Muscle layer of colon (tissue), 2 donors: ENCODE measurements around the gene POU2AF2.
"Not testable (repeated sequence)": the region's sequence is repeated elsewhere in the genome, so short reads cannot be mapped to it uniquely, and the experiment has no call there.

Experiments
- H3K27ac ChIP-seq: one replicate; pipeline ENCODE4 v1.7.0; 2013; ENCODE audit warnings: low read depth, mild to moderate bottlenecking, low read length, moderate library complexity
- H3K27me3 ChIP-seq, 2 donors: one replicate each; pipeline ENCODE4 v1.7.0; 2013; ENCODE audit warnings: low read length in 2 of 2, mild to moderate bottlenecking in 2 of 2; ENCODE audit not compliant: insufficient read depth in 2 of 2, control insufficient read depth in 1 of 2
- H3K36me3 ChIP-seq: one replicate; pipeline ENCODE4 v1.7.0; 2013; ENCODE audit warnings: mild to moderate bottlenecking, low read length; ENCODE audit not compliant: insufficient read depth
- H3K4me1 ChIP-seq: one replicate; pipeline ENCODE4 v1.7.0; 2013; ENCODE audit warnings: mild to moderate bottlenecking, low read length; ENCODE audit not compliant: insufficient read depth
- H3K4me3 ChIP-seq, 2 donors: one replicate each; pipeline ENCODE4 v1.7.0; 2013; ENCODE audit warnings: low read length in 2 of 2, low read depth in 1 of 2, mild to moderate bottlenecking in 1 of 2, moderate library complexity in 1 of 2
- H3K9ac ChIP-seq: one replicate; pipeline ENCODE4 v1.7.0; 2013; ENCODE audit warnings: low read length
- H3K9me3 ChIP-seq: one replicate; pipeline ENCODE4 v1.7.0; 2013; ENCODE audit warnings: mild to moderate bottlenecking, low read length
- donor health status: abdominal sarcoma.
- donor health status: Adenocarcinoma of cecum.

The POU2AF2 gene, protein sequence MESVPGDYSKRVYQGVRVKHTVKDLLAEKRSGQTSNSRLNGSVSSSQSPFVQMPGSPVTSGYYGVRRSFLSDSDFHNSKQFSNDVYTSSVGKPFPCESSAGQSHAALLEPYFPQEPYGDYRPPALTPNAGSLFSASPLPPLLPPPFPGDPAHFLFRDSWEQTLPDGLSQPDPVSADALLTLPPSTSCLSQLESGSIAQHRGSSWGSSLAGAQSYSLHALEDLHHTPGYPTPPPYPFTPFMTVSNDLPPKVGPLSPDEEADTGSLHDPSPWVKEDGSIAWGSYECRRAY

GRCh38 chr11:111245425-111245824 lies at the start of gene POU2AF2:
Gene POU2AF2 (plus strand): TSS chr11:111245725. CDS start chr11:111245854, 129 bp downstream.
- Histone ChIP-seq H3K9me3 (no peaks in the 10 kb centered on the region), H3K9ac (no peak within 1 kb of the TSS), H3K27ac (no peak within 1 kb of the TSS), H3K36me3 (no peaks in the 10 kb centered on the region), H3K27me3 (no peaks in the 10 kb centered on the region), H3K4me3 (no peak within 1 kb of the TSS), H3K4me1 (no peaks in the 10 kb centered on the region)

- no peaks in the 10 kb centered on the region for H3K9me3 ChIP-seq
- no peaks in the 10 kb centered on the region for H3K27me3 ChIP-seq
- H3K4me1 ChIP-seq, result no peaks in the 10 kb centered on the region
- H3K27ac ChIP-seq, result no peak overlapping the region
- no peaks in the 10 kb centered on the region for H3K36me3 ChIP-seq
- H3K9ac ChIP-seq, result no peak overlapping the region
- no peak overlapping the region for H3K4me3 ChIP-seq
Measured at GRCh38 chr11:111200010-111200534, 45.5 kb upstream of the POU2AF2 start.

GRCh38 chr11:111204211-111204610 lies 41.3 kb upstream of the POU2AF2 start:
- Histone ChIP-seq H3K9me3 (no peaks in the 10 kb centered on the region), H3K27me3 (no peaks in the 10 kb centered on the region), H3K9ac (no peak overlapping the region), H3K36me3 (no peaks in the 10 kb centered on the region), H3K27ac (no peak overlapping the region), H3K4me3 (no peak overlapping the region), H3K4me1 (no peaks in the 10 kb centered on the region)

GRCh38 chr11:111205632-111206385 lies 39.7 kb upstream of the POU2AF2 start:
- Histone ChIP-seq H3K9me3 (no peaks in the 10 kb centered on the region), H3K27ac (no peak overlapping the region), H3K36me3 (no peaks in the 10 kb centered on the region), H3K4me3 (no peak overlapping the region), H3K4me1 (no peaks in the 10 kb centered on the region), H3K9ac (no peak overlapping the region), H3K27me3 (no peaks in the 10 kb centered on the region)

- H3K27ac ChIP-seq, result no peak overlapping the region
- H3K27me3 ChIP-seq, result no peaks in the 10 kb centered on the region
- no peak overlapping the region for H3K4me3 ChIP-seq
- no peaks in the 10 kb centered on the region for H3K4me1 ChIP-seq
- H3K9me3 ChIP-seq, result no peaks in the 10 kb centered on the region
- H3K9ac ChIP-seq, result no peak overlapping the region
- no peaks in the 10 kb centered on the region for H3K36me3 ChIP-seq
Measured at GRCh38 chr11:111206472-111206871, 39.1 kb upstream of the POU2AF2 start.

DNA sequence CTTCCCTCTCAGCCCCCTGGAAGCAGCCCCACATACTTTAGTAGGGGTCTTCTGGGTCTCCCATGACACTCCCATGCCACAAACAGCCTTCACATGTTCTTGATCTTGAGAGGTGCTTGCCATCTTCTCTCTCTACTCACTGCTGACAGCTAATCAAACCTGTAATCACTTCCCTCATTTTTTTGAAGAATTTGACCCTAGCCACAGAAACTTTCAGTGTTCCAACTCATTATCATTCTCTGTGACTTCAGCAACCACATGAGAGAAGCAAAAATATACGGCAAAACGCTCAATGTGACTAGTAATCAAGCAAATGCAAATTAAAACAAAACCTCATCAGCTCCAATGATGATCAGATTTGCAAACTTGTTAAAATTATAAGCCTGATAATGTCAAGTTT lies 38.3 kb upstream of the POU2AF2 start:
- no peaks in the 10 kb centered on the region for H3K27me3 ChIP-seq
- H3K4me1 ChIP-seq, result no peaks in the 10 kb centered on the region
- H3K27ac ChIP-seq, result no peak overlapping the region
- no peaks in the 10 kb centered on the region for H3K9me3 ChIP-seq
- no peak overlapping the region for H3K4me3 ChIP-seq
- no peak overlapping the region for H3K9ac ChIP-seq
- no peaks in the 10 kb centered on the region for H3K36me3 ChIP-seq

- Histone ChIP-seq H3K36me3 (no peaks in the 10 kb centered on the region), H3K4me3 (no peak overlapping the region), H3K9me3 (no peaks in the 10 kb centered on the region), H3K4me1 (no peaks in the 10 kb centered on the region), H3K9ac (no peak overlapping the region), H3K27ac (no peak overlapping the region), H3K27me3 (no peaks in the 10 kb centered on the region)
Measured at GRCh38 chr11:111209543-111210355, 35.8 kb upstream of the POU2AF2 start.

DNA sequence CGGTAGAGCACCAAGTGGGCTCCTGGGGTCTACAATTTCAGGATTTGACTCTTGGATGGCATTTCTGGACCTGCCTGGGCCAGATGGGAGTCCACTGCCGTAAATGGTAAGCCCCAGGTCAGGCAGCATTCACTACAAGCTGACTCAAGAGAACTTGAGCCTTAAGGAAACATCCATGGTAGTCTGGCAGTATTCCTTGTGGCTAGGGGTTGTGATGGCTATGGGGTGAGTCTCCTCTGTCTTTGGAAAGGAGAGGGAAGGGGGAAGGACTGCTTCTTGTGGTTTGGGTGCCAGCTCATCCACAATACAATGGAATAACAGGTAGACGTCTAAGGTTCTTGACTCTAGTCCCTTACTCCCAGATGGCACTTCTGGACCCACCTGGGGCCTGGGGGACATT lies 32.3 kb upstream of the POU2AF2 start:
- Histone ChIP-seq H3K9me3 (no peaks in the 10 kb centered on the region), H3K4me3 (no peak overlapping the region), H3K27ac (no peak overlapping the region), H3K27me3 (no peaks in the 10 kb centered on the region), H3K4me1 (no peaks in the 10 kb centered on the region), H3K36me3 (no peaks in the 10 kb centered on the region), H3K9ac (no peak overlapping the region)

GRCh38 chr11:111220721-111221120 lies 24.8 kb upstream of the POU2AF2 start:
- Histone ChIP-seq H3K36me3 (no peaks in the 10 kb centered on the region), H3K9ac (no peak overlapping the region), H3K27ac (no peak overlapping the region), H3K27me3 (no peaks in the 10 kb centered on the region), H3K9me3 (no peaks in the 10 kb centered on the region), H3K4me3 (no peak overlapping the region), H3K4me1 (no peaks in the 10 kb centered on the region)

- Histone ChIP-seq H3K36me3 (no peaks in the 10 kb centered on the region), H3K27ac (no peak overlapping the region), H3K9me3 (no peaks in the 10 kb centered on the region), H3K27me3 (no peaks in the 10 kb centered on the region), H3K4me1 (no peaks in the 10 kb centered on the region), H3K9ac (no peak overlapping the region), H3K4me3 (no peak overlapping the region)
Measured at GRCh38 chr11:111221208-111221607, 24.3 kb upstream of the POU2AF2 start.

- not testable (repeated sequence) for H3K4me1 ChIP-seq, H3K36me3 ChIP-seq, H3K9me3 ChIP-seq, H3K9ac ChIP-seq, H3K4me3 ChIP-seq, H3K27me3 ChIP-seq, H3K27ac ChIP-seq
Measured at GRCh38 chr11:111221936-111222335, 23.6 kb upstream of the POU2AF2 start.
